GOT3 (cell line): ENCODE data around the gene WDR70.
A peak's percentile ranks its signal among the peaks of the same experiment; 100 is the strongest.
"Not testable (repeated sequence)": the region's sequence is repeated elsewhere in the genome, so short reads cannot be mapped to it uniquely, and the experiment has no call there.

ENCODE experiments used
- DNase-seq: peaks from one replicate; lab custom pipeline; 2025; ENCODE audit warnings: mixed read lengths; lab: John Stamatoyannopoulos, UW

WDR70 gene

DNA sequence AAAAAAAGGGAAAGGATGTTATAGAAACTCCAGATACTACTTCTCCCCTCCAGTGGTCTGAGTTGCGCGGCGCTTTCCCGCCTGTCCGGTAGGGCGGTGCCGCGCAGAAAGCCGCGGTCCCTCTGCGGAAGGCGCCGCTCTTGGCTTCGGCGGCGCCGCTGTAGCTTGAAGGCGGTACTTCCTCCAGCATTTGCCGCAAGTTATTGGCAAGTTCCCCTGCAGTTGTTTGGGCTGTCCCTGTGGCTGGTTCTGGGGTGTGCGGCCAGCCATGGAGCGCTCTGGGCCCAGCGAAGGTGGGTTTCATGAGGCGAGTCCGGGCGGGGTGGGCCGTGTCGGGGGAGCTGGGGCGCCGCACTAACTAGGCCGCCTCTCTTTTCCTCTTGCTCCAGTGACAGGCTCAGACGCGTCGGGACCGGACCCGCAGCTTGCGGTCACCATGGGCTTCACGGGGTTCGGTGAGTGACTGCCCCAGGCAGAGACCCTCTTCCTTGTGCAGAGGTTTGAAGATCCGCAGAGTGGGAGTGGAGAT lies at the start of gene WDR70:
TSS of gene WDR70 (plus strand) at position 219 of the 529 bp plus-strand sequence. CDS start at position 269, 50 bp downstream.
- peak; percentile 51 for DNase-seq

DNA sequence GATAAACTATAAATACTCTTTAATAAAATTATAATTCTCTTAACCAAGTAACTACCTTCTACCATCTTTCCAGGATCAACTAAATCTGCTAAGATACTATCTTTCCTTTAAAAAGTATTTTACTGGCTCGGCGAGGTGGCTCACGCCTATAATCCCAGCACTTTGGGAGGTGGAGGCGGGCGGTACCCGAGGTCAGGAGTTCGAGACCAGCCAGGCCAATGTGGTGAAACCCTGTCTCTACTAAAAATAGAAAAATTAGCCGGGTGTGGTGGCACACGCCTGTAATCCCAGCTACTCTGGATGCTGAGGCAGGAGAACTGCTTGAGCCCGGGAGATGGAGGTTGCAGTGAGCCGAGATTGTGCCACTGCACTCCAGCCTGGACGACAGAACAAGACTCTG lies 44.4 kb upstream of the WDR70 start:
- DNase-seq, result not testable (repeated sequence)

DNA sequence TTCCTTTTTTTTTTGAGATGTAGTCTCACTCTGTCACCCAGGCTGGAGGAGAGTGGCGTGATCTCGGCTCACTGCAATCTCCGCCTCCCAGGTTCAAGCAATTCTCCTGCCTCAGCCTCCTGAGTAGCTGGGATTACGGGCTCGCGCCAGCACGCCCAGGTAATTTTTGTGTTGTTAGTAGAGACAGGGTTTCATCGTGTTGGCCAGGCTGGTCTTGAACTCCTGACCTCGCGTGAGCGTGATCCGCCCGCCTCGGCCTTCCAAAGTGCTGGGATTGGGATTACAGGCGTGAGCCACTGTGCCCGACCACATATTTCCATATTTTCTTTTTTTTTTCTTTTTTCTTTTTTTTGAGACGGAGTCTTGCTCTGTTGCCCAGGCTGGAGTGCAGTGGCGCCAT lies 36.4 kb upstream of the WDR70 start:
- not testable (repeated sequence) for DNase-seq

DNA sequence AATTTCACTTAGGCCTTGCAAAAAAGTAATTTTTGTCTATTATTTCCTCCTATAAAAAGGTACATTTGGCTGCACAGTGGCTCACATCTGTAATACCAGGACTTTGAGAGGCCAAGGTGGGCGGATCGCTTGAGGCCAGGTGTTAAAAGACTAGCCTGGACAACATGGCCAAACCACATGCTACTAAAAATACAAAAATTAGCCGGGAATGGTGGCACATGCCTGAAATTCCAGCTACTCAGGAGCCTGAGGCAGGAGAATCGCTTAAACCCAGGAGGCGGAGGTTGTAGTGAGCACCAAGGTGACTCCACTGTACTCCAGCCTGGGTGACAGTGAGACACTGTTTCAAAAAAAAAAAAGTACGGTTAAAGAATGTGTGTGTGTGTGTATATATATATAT lies 24.0 kb upstream of the WDR70 start:
- DNase-seq, result no peak

DNA sequence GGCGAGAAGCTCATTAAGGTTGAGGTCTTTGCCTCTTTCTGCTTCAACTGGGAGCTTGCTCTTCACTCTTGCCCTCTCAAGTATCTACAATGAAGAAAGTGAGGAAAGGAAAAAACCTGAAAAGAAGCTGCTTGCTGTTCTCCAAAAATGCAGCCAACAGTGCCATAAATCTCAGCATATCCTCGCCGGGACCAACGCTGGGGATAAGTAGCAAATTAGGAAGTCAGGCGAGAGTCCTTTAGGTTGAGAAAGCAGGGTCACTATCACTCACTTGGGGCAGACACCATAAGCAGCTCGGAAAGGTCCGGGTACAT lies 8.6 kb upstream of the WDR70 start:
- DNase-seq, result no peak

DNA sequence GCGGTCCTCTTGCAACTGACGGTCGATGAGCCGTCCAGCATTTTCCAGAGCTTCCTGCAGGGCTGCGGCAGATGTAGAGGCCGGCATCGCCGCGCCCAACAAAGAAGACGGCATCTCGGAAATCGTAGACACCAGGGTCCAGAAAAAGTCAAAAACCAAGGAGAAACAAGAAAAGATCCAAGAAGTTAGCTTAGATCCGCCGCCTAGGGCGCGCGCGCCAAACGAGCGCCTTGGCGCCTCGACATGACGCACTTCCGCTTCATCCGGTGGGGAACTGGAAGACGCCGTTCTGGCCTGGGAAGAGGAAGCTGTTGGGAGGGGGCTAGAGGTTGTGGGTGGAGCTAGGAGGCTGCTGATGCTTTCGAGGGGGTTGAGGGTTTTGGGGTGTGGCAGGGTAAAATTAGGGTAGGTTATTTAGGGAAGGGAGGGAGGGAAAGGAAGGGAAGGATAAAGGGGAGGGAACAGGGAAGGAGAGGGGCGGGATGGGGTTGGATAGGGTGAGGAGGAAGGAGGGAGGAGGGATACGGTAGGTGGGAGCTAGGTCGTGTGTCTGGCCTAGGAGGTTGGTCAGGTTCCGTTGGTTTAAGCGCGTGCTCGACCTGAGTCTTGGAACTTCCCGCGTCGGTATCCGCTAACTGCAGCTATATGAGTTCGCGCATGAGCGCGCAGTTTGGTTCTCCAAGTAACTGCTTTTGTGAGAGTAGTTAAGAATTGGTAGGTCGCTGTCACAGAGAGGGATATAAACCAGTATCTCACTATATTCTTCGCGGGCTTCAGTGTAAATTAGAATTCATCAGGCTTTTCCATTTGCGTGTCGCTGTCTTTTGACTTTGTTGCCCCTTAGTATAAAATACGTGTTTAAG lies 8.0 kb upstream of the WDR70 start, which contains the start of gene NUP155:
TSS of gene NUP155 (minus strand) at position 243 of the 863 bp plus-strand sequence. CDS start at position 114, 129 bp downstream.
- peak; percentile 42 for DNase-seq

DNA sequence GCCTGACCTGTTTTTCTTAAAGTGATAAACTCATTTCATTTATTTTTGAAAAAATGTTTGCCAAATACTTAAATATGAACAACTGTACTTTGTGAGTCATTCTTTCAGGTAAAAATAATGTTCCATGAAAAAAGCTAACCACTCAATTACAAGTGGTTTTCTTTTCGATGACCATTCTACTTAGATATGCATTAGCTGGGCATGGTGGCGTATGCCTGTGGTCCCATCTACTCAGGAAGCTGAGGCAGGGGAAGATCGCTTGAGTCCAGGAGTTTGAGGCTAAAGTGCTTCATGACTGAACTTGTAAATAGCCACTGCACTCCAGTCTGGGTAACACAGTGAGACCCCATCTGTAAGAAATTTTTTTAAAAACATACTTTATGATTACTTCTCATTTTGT lies 4.0 kb upstream of the WDR70 start:
- no peak for DNase-seq

DNA sequence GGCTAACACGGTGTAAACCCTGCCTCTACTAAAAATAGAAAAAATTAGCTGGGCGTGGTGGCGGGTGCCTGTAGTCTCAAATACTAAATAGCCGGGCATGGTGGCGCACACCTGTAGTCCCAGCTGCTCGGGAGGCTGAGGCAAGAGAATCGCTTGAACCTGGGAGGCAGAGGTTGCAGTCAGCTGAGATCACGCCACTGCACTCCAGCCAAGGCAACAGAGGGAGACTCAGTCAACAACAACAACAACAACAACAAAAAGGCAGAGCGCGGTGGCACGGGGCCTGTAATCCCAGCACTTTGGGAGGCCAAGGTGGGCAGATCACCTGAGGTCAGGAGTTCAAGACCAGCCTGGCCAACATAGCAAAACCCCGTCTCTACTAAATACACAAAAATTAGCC lies 1.1 kb upstream of the WDR70 start:
- not testable (repeated sequence) for DNase-seq

DNA sequence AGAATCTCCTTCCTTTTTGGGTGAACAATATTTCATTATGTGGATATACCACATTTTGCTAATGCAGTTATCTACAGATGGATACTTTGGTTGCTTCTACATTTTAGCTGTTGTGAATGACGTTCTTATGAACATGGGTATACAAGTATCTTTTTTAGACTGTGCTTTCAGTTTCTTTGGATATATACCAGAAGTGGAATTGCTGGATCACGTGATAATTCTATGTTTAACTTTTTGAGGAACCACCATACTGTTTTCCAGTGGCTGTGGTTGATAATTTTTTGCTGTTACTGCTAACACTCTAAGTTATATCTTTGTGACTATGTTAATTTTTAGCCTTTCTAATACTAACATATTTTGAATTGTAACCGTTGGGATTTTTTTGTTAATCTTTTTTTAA lies 12.5 kb downstream of the WDR70 start:
- no peak for DNase-seq

DNA sequence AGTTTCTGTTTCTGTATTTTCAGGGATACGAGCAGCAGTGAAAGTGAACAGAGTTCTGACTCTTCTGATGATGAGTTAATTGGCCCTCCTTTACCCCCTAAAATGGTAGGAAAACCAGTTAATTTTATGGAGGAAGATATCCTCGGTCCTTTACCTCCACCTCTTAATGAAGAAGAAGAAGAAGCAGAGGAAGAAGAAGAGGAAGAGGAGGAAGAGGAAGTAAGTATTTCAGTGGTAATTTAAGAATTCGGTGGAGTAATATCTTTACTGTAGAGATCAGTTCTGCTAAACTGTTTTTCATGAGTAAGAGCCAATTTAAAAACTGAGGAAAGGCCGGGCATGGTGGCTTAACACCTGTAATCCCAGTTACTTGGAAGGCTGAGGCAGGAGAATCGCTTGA lies 17.2 kb downstream of the WDR70 start:
- no peak for DNase-seq

DNA sequence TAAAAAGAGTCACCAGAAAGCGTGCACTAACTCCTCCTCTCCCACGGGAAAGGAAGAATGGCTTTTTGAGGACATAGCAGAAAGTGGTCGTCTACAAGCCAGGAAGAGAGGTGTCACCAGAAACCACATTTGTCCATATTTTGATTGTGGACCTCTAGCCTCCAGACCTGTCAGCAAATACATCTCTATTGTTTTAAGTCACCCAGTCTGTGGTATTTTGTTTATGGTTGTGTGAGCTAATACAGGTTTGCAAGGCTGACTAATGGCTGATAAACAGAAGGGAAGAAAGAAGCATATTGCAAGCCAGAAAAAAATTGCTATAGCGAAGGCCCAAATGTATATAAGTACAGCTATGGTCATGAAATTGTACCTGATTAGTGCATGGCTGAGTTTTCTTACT lies 21.4 kb downstream of the WDR70 start:
- DNase-seq, result no peak

DNA sequence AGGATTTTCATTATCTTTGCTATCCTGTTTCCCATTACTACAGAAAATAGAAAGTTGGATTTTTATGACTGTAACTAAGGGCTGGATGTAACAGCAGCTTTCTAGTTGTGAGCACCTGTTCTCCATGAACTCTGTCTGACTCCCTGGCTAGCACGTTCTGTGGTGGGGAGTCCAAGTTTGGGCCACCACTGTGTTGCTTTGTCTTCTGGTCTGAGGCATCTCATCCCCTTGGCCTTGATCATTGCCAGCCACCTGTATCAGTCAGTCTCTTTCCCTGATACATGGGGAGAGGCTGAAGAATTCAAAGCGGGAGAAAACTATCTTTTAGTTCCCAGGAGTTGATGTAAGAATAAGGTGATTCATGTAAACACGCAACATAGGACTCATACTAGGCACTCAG lies 33.4 kb downstream of the WDR70 start:
- no peak for DNase-seq

DNA sequence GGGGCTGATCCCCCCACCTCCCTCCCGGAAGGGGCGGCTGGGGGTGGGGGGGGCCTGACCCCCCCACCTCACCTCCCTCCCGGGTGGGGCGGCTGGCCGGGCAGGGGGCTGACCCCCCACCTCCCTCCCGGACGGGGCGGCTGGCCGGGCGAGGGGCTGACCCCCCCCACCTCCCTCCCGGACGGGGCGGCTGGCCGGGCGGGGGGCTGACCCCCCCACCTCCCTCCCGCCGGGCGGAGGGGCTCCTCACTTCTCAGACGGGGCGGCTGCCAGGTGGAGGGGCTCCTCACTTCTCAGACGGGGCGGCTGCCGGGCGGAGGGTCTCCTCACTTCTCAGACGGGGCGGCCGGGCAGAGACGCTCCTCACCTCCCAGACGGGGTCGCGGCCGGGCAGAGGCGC lies 36.3 kb downstream of the WDR70 start:
- DNase-seq, result not testable (repeated sequence)

DNA sequence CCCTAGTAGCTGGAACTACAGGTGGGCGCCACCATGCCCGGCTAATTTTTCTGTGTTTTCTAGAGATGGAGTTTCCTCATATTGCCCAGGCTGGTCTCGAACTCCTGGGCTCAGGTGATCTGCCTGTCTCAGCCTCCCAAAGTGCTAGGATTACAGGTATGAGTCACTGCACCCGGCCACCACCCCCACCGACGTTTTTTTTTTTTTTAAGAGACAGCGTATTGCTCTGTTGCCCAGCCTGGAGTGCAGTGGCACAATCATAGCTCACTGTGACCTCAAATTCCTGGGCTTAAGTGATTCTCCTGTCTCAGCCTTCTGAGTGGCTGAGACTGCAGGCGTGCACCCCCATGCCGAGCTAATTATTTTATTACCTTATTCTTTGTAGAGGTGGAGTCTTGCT lies 38.2 kb downstream of the WDR70 start:
- no peak for DNase-seq

DNA sequence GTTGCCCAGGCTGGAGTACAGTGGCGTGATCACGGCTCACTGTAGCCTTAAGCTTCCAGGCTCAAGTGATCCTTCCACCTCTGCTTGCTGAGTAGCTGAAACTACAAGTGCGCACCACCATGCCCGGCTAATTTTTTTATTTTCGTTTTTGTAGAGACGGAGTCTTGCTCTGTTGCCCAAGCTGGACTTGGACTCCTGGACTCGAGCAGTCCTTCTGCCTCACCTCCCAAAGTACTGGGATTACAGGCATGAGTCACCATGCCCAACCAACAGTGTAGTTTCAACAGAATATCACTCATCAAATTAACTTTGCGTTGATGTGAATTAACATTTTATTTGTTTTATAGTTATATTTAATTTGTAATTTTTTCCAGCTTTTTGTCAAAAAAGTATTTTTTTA lies 45.3 kb downstream of the WDR70 start:
- no peak for DNase-seq

DNA sequence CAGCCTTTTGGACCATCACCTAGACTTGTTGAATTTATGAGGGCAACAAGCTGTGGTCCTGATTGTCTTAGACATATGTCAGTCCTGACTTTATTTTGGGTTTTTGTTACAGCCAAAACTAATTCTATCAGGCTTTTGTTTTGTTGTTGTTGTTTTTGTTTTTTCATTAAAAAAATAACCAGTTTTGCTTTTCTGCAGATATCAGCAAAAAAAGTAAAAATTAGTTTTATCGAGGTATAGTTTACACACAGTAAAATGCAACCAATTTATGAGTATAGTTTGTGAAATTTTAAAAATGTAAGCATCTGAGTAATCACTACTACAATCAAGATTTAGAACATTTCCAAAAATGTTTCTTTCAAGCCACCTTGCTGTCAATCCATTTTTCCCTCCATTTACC lies 48.9 kb downstream of the WDR70 start:
- DNase-seq, result no peak

DNA sequence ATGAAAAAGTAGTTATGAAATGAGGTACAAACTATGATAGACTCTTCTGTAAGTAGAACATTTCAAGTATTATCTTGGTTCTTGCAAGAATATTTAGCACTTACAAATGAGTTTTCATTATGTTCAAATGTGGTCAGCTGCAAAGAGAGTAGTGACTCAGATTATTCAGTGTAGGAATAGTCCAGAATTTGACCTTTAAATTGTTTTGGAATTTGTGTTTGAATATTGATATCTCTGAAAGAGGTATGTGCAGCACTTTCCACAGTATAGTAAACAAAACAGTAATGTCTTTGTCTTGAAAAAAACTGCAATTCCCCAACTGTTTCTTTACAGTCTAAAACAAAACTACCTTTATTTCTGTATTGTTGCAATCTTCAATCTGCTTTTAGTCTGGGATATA lies 56.1 kb downstream of the WDR70 start:
- DNase-seq, result no peak

DNA sequence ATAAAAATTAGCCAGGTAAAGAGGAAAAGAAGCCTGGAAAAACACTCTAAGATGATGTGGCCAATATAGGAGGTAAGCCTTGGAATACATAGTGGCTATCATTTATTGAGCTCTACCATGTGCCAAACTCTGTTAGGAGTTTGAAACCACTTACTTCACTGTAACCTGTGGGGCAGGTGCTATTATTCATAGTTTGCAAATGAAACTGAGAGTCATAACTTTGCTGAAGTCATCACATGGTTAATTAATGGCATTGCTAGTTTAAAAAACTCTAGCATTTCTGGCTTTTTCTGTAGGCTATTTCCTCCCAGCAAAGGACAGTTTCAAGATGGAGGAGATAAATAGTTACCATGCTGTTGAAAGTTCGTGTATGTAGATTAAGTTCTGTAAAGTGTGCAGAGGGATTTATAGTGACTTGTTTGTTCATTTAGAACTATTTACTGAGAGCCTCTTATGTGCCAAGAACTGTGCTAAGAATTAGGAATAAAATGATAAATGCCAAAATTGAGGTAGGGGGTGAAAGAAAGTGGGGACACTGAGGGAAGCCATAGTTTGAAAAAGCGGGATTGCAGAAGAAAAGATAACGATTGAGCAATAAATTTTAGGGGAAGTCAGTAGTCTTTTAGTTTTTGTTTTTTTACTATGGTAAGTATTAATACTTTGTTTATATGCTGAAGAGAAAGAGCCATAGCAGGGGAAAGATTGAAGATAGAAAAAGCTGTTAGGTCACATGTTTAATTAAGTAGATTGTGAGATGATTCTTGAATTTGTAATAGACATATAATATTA lies 57.2 kb downstream of the WDR70 start:
- DNase-seq, result no peak

DNA sequence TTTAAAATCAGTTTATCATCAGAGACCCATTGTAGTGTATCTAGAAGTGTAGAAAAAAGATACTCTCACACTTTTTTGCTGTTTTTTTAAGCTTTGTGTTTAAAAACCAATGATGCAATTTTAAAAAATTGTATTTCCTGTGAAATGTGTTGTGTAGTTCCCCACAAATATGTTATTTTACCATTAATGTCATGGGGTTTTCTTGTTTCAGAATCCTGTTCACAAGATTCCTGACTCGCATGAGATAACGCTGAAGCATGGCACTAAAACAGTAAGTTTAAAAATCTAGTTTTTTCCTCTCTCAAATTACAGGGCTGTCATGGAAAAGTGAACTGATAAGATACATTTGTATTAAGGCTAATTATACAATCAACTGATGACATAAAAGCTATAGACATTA lies 58.6 kb downstream of the WDR70 start:
- no peak for DNase-seq

DNA sequence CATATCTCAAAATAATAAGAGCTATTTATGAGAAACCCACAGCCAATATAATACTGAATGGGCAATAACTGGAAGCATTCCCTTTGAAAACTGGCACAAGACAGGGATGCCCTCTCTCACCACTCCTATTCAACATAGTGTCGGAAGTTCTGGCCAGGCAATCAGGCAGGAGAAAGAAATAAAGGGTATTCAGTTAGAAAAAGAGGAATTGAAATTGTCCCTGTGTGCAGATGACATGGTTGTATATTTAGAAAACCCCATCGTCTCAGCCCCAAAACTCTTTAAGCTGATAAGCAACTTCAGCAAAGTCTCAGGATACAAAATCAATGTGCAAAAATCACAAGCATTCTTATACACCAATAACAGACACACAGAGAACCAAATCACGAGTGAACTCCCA lies 66.7 kb downstream of the WDR70 start:
- DNase-seq, result not testable (repeated sequence)

DNA sequence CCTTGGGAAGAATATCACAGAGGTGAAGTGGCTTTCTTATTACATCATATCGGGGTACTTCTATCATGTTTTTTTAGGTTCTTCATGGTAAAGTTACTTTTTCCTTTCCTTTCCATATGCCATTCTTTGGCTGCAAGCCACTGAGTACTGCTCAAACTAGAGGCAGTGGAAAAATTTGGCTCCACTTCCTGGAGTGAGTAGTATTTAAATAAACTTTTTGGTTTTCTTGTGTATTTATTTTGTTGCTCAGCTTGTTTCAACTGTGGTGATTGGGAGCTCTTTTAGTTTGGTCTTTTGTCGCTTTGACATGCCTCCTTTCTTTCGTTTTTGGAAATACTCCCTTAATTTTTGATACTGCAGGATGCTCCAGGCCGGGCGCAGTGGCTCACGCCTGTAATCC lies 69.8 kb downstream of the WDR70 start:
- DNase-seq, result no peak

DNA sequence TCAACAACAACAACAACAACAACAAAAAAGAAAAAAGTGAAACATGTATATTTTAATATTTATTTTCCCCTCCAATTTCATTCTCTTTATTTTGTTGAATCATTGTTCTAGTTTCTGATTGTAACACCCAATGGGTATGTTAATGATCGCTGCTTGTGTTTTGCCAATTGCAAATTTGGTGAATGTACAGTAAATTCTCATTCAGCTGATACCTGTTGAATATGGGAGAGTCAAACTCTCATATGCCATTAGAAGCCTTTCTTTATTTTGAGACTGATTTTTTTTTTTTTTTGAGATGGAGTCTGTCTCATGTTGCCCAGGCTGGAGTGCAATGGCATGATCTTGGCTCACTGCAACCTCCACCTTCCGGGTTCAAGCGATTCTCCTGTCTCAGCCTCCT lies 72.9 kb downstream of the WDR70 start:
- DNase-seq, result not testable (repeated sequence)

DNA sequence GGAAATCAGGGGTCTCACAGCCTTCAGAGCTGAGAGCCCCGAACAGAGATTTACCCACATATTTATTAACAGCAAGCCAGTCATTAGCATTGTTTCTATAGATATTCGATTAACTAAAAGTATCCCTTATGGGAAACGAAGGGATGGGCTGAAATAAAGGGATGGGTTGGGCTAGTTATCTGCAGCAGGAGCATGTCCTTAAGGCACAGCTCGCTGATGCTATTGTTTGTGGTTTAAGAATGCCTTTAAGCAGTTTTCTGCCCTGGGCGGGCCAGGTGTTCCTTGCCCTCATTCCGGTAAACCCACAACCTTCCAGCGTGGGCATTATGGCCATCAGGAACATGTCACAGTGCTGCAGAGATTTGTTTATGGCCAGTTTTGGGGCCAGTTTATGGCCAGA lies 74.1 kb downstream of the WDR70 start:
- not testable (repeated sequence) for DNase-seq
